ENCODE measurements around the gene MAK.

Gene MAK

GRCh38 chr6:10730254-10730653 lies 108.1 kb downstream of the MAK start:
- DNase-seq (ENCODE audit: low read depth in 2 of 3, low spot score in 1 of 3): no peak

GRCh38 chr6:10725716-10726115 lies 112.6 kb downstream of the MAK start:
- no peak for DNase-seq (ENCODE audit: low read depth in 2 of 3, low spot score in 1 of 3)

GRCh38 chr6:10725044-10725443 lies 113.3 kb downstream of the MAK start:
- DNase-seq (ENCODE audit: low read depth in 2 of 3, low spot score in 1 of 3): no peak

- no peak for DNase-seq (ENCODE audit: low read depth in 2 of 3, low spot score in 1 of 3)
Measured at GRCh38 chr6:10723567-10723881, 114.8 kb downstream of the MAK start.

- DNase-seq (ENCODE audit: low read depth in 2 of 3, low spot score in 1 of 3): peak; percentile 82 to 91 (median 91)
Measured at GRCh38 chr6:10722820-10723566, 115.3 kb downstream of the MAK start, which contains the start of gene TMEM14C. TMEM14C (plus strand) TSS chr6:10723070; CDS start chr6:10724614, 1,544 bp downstream.

GRCh38 chr6:10722570-10722819 lies 115.8 kb downstream of the MAK start:
- no peak for DNase-seq (ENCODE audit: low read depth in 2 of 3, low spot score in 1 of 3)

GRCh38 chr6:10721850-10722569 lies 116.3 kb downstream of the MAK start:
- no peak for DNase-seq (ENCODE audit: low read depth in 2 of 3, low spot score in 1 of 3)

- peak in 1 of 3 donors; percentile 14 for DNase-seq (ENCODE audit: low read depth in 2 of 3, low spot score in 1 of 3)
Measured at GRCh38 chr6:10720960-10721849, 117.1 kb downstream of the MAK start.

GRCh38 chr6:10720265-10720959 lies 117.9 kb downstream of the MAK start:
- peak in 2 of 3 donors; percentile 18 to 35 for DNase-seq (ENCODE audit: low read depth in 2 of 3, low spot score in 1 of 3)

- no peak for DNase-seq (ENCODE audit: low read depth in 2 of 3, low spot score in 1 of 3)
Measured at GRCh38 chr6:10719964-10720264, 118.4 kb downstream of the MAK start.

- DNase-seq (ENCODE audit: low read depth in 2 of 3, low spot score in 1 of 3): peak in 1 of 3 donors; percentile 61
Measured at GRCh38 chr6:10719296-10719963, 118.9 kb downstream of the MAK start.

GRCh38 chr6:10713962-10714361 lies 124.4 kb downstream of the MAK start:
- DNase-seq (ENCODE audit: low read depth in 2 of 3, low spot score in 1 of 3): no peak

Measured in stimulated activated CD4-positive, alpha-beta T cell treated with anti-CD3 and anti-CD28 coated beads, Interleukin-12 subunit alpha, Interleukin-12 subunit beta, amount 100 ng/mL, for 48 hours (primary cell).